Measurements from ENCODE around the gene PAOX. TPM values are rescaled to one million over a fixed set of nuclear protein-coding genes. Genes with fewer than 3 reads are reported as not detected.
"Not testable (repeated sequence)": the region's sequence is repeated elsewhere in the genome, so short reads cannot be mapped to it uniquely, and the experiment has no call there.

The PAOX gene
- total RNA-seq, 1 donor from 2014 or later, result 3.6 TPM

- not testable (repeated sequence) for DNase-seq (ENCODE audit: low spot score)
Measured at GRCh38 chr10:133431888-133432613, 53.0 kb downstream of the PAOX start.

DNA sequence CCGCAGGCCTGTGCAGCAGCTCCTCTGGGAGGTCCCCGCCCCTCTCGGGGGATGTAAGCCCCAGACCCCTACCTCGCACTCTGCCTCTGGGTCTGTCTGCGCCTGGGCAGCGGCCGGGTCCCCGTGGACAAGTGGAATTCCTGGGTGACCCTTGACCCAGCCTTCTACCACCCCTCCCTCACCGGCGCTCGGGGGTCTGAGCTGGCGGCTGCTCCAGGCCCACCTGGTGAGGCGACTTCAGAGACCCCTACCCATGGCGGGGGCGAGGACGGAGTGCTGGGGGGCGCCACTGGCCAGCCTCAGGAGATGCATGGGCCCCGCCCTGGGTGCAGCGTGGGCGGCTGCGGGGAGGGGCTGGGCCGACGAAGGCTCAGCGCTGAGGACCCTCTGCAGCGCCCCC, 53.7 kb downstream of the PAOX start:
- not testable (repeated sequence) for DNase-seq (ENCODE audit: low spot score)

DNA sequence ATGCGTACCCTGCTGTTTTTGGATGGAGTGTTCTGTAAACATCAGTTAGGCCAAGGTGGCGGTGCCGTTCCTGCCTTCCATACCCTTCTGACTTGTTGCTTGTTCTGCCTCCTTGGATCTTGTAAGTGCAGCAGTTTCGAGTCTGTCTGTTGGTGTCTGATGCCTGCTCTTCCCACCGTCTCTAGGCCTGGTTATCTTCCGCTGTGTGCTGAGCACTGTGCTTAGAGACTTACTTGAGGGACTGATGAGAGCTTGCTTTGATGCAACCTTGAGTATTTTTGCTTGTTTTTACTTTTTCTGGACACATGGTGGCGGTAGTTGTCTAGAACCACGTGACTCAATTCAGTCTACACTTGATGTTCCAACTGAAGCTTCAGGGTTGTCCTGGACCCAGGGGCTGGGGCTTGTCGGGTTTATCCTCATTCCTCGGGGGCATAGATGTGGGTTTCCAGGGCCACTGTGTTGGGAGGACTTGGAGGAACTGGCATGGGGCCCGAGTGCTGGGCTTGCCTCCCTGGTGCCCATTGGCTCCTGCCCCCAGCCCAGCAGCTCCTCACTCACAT, 59.7 kb downstream of the PAOX start:
- DNase-seq (ENCODE audit: low spot score), result peak; percentile 64

GRCh38 chr10:133439517-133440461, 60.7 kb downstream of the PAOX start:
- peak; percentile 85 for DNase-seq (ENCODE audit: low spot score)

DNA sequence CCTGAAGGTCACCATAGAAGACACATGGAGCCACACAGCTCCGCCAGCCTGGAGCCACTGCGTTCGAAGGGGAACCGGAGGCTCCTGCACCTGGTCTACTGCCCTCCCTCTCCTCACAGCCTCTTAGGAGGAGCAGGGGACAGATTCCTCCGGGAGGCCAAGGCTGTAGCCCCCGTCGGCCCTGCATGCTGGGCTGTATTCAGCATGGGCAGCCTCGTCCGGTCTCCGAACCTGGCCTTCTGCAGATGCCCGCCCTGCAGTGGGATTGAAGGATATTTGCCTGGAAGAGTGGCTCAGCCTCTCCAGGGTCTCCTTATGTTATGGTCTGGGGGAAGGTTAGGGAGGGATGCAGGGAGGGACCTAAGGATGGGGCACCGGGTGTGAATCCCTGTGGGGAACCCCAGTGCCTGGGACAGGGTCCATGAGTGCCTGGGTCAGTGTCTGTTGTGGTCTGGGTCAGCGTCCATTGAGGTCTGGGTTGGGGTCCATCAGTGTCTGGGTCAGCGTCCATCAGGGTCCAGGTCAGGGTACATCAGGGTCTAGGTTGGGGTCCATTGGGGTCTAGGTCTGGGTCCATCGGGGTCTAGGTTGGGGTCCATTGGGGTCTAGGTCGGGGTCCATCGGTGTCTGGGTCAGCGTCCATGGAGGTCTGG, 61.7 kb downstream of the PAOX start:
- DNase-seq (ENCODE audit: low spot score), result peak; percentile 47

Small RNA genes within 50 kb of the gene (microRNA-seq; reads per million reads assigned to microRNA genes)
- gene MIR3944 (ENCODE audit: borderline number of aligned reads), result not detected

Other genes starting within 250 kb of the PAOX start
- gene KNDC1, start 219.0 kb upstream of the PAOX start, total RNA-seq, result 0.13 TPM
- gene UTF1, start 149.0 kb upstream of the PAOX start, total RNA-seq, result not detected
- gene VENTX, start 141.4 kb upstream of the PAOX start, total RNA-seq, result 4.0 TPM
- gene ADAM8, start 102.4 kb upstream of the PAOX start, total RNA-seq, result 12.0 TPM
- 46.3 TPM for gene TUBGCP2, start 70.4 kb upstream of the PAOX start, total RNA-seq
- 32.9 TPM for gene ZNF511, start 70.3 kb upstream of the PAOX start, total RNA-seq
- not detected for gene CALY, start 42.4 kb upstream of the PAOX start, total RNA-seq
- 1.6 TPM for gene PRAP1, start 31.9 kb upstream of the PAOX start, total RNA-seq
- gene FUOM, start 21.2 kb upstream of the PAOX start, total RNA-seq, result 19.0 TPM
- 188 TPM for gene ECHS1, start 5.9 kb upstream of the PAOX start, total RNA-seq
- 33.3 TPM for gene MTG1, start 14.9 kb downstream of the PAOX start, total RNA-seq
- gene SPRN, start 45.4 kb downstream of the PAOX start, total RNA-seq, result not detected
- 3.3 TPM for gene SCART1, start 74.7 kb downstream of the PAOX start, total RNA-seq
- 3.8 TPM for gene CYP2E1, start 148.1 kb downstream of the PAOX start, total RNA-seq
- 2.1 TPM for gene SYCE1, start 186.3 kb downstream of the PAOX start, total RNA-seq
- gene FRG2B, start 247.5 kb downstream of the PAOX start, total RNA-seq, result not detected